C1 segment of cervical spinal cord (tissue), 14 donors: ENCODE measurements around the gene PQBP1.
A peak's percentile ranks its signal among the peaks of the same experiment; 100 is the strongest.

ENCODE experiments used
- DNase-seq, 14 donors: peaks; one replicate each; lab custom pipeline; 2025; lab: John Stamatoyannopoulos, UW

PQBP1 gene

DNA sequence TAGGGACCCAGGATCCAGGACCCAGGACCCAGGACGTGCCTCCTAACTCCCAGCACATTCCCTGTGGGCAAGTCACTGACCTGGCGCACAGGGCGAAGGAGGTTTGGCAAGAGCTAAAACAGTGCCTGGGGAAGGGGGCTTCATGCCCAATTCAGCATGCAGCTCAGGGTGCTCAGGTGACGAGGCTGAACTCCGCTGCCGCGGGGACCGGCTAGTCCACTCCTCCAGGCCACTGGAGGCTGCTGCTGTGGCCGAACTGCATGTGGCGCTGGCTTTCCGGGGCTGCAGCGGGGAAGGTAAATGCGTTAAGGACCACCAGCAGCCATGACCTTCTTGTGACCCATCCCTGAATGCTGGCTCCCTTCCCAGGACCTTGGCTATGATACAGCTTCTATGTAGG, 26.0 kb downstream of the PQBP1 start:
- no peak for DNase-seq

DNA sequence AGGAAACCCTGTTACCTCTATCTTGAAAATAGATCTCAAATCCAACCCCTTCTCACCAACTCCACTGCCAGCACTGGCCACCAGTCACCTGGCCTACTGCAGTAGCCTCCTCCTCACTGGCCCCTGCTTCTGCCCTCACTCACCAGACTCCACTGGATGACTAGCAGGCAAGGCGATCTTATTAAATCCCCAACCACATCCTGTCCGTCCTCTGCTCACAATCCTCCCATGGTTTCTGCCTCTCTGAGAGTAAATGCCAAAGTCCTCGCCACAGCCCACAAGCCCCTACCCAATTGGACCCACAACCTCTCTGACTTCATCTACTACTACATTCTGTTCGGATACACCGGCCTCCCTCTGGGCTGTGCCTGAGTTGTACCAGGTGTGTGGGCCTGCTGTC, 26.5 kb downstream of the PQBP1 start:
- no peak for DNase-seq

DNA sequence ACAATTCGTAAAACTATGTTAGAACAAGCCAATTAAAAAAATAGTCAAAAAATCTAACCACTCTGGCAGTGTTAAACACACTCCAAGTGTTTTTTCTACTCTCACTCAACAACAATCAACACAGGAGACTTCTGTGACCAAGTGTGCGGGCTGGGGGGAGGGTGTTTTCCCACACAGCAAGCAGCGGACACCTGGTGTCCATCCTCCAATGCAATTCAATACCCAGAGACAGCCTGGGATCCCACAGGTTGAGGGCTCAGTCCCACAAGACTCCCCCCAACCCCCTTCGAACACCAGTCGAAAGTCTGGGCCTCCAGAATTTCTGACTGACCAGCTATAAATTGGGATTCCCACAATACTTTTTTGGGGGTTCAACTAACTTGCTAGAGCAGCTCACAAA, 29.4 kb downstream of the PQBP1 start:
- DNase-seq, result no peak

DNA sequence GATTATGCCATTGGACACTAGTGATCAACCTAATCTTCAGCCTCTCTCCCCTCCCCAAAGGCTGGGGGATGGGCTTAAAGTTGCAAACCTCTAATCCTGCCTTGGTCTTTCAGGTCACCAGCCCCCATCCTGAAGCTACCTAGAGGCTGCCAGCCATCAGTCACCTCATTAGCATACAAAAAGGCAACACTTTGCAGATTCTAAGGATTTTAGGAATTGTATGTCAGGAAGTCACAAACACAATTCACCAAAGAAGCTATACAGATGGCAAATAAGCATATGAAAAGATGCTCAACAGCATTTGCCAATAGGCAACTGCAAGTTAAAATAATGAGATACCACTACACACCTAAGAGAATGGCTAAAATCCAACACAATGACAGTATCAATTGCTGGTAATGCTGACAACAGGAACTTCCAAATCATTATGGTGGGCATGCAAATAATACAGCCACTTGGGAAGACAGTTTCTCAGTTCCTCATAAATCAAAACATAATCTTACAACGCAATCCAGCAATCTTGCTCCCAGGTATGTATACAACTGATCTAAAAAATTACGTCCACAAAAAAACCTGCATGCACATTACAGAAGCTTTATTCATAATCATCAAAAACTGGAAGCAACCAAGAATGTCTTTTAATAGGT, 30.1 kb downstream of the PQBP1 start:
- no peak for DNase-seq

DNA sequence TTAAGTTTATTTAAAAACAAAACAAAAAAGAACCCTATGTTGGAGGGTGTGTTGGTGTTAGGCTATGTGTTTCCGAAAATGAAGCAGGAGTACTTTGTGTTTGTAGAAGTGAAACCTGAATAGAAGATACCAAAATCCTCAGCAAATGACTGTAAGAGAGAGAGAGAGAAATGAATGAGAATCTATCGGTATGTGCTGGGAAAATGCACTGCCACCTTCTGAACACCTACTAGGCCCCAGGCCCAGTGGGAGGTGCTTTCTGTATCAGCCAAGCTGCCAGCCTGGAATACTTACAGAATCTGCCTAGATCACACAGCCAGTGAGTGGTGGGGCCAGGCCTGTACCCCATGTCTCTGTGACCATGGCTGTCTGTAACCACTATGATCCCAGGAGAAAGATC, 36.0 kb downstream of the PQBP1 start:
- DNase-seq, result no peak

DNA sequence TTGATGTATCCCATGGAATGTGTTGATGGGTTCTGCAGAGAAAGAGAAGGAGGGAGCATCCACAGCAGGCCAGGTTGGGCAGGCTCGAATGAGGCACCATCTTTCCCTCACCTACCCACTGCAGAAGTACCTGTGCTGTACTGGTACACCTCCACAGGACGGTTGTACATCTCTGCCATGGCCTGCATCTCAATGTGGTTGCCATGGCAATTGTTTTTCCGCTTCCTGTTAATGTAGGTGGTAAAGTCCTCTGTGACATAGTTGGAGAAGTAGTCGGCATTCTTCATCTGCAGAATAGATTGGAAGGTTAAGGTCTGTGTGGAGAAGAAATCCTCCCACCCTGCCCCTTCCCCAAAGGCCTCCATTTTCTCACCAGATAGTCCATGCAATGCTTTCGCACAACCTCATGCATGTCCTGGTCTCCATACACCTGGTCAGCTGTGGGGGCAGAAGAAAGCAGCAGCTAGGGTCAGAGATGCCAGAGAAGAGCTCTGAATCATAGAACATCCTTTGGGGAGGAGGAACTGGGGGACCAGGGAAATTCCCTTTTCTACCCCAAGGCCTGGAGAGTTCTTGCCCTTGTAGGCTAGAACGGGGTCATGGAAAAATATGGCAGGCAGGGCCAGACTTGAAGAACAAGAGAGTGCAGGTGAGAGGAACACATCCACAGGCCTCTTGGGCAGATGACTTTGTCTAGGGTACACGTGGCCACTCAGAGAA, 37.0 kb downstream of the PQBP1 start:
- no peak for DNase-seq

DNA sequence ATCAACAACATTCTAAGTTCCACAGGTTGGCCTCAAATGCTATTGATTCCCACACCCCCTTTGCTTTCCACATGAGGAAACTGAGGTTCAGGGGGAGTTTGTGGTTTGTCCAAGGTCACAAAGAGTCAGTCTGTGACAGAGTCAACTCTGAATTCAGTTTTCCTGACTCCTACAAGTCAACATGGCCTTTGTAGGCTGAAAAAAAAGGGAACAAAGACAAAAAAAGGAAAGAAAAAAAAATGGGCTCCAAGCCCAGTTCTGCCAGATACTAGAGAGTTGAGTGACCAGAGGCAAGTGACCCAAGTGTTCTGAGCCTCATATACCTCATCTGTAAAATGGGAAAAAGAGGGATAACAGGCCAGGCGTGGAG, 37.6 kb downstream of the PQBP1 start:
- no peak for DNase-seq

DNA sequence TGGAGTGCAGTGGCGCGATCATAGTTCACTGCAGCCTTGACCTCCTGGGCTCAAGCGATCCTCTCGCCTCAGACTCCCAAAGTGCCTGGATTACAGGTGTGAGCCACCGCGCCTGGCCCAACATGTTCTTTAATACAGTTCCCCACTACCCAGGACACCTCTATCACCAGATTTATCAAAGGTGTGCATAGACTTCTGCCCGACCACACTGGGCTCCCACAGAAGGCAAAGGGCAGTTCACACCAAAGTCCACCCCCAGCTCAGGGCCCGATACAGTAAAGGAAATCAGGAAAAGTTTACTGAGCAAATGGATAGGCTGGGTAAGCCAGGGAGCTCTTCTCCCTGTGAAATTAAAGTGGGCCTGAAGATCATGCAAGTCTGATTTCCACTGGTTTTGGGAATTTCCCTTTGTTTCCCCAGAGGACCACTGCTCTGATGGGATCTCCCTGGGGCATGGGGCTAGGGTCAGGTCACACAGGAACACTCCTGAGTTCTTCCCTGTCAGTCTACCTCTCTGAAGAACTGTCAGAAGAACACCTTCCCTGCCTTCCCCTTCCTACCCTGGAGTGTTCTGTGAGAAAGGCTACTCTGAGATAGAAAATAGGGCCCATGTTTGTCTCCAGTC, 38.8 kb downstream of the PQBP1 start:
- DNase-seq, result no peak

DNA sequence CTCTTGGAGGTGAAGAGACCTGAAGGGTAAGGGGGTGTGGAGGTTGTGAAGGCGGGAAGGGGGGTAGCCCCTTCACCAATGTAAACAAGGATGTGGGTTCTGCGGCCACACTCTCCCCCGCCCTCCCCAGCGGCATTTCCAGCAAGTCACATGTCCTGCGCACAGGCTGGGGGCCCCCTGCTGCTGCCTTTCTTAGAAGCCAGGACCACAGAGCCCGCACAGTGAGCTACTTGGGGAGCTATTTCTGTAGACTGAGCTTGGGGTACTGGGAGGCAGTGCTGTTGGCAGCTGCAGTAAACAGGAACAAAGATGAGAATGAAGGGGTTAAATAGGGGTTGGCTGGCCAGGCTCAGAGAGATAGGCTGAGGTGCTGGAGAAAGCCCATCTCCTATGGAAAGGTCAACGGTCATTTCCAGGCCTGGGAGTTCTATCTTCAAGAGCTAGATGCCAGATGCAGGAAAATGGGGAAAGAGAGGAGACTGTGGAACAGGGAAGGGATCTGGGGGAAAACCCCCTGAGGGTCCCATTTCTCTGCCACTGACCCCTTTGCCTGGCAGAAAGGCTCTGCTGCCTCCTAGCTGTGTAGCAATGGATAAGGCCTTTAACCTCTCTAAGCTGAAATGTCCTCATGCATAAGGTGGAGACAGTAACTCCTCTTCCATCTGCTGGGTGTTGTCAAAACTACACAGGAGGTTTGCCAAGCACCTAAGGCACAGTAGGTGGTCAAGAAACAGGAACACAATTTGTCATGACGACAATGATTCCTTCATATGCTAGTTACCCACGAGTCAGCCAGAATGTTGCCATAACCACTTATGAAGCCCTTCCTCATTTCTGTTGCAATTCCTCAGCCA, 39.6 kb downstream of the PQBP1 start:
- peak in 7 of 14 donors; percentile 3 to 46 (median 11) for DNase-seq

DNA sequence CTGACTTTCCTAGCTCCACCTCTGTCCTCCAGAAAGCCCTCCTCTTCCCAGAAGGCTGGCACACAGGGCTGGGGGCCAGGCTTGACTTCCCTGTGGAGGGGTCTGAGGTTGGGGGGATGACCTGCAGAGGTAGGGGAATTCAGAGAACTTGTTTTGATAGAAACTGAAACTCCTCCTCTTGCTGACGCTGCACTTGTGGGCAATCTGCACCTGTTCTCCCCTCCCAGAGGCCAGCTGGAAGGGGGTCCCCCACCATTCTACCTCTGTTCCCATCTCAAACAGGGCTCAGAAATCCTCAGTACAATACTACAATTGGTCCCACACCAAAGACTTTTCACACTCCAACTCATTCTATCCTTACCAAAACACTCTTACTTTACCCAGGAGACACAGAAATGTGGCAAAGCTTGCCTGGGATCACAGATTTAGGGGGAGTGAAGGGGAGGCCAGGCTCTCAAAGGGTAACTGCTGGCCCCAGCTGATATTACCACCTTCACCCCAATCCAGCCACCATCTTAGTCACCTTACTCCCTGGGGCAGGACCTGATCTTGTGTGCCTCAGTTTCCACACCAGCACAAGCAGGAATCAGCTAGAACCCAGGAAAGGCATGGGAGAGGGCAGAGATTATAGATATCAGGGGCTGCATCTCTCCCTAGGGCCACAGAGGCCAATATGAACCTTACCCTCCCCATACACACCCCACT, 41.1 kb downstream of the PQBP1 start:
- no peak for DNase-seq

DNA sequence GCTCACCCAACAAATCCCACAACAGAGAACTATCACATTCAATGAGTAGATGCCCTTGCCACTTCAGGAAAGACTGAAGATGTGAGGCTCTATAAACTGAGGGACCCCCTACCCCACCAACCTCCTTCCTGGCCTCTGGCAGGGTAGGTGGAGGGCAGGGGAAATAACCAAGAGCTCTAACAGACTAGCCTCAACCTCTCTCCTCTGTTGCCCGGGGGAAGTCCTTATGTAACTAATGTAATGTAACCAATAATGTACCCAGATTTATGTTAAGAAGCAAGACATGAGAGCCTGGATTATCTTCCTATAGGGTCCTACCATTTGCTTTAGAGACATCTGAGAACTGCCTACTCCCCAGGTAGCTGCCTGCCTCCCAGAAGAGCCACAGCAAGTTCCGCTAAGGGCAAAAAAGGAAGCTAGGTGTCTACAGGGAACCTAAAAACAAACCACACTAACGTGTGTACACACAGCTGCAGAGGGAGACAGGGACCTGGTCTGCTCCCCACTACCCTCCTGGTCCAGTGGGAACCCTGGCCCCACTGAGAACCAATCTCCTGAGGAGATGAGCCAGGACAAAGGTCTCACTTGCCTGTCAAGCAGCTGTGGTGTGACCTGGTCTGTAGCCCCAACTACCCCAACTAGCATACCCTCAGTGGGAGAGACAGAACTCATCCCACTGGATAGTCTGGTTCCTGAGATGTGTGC, 41.9 kb downstream of the PQBP1 start:
- no peak for DNase-seq

DNA sequence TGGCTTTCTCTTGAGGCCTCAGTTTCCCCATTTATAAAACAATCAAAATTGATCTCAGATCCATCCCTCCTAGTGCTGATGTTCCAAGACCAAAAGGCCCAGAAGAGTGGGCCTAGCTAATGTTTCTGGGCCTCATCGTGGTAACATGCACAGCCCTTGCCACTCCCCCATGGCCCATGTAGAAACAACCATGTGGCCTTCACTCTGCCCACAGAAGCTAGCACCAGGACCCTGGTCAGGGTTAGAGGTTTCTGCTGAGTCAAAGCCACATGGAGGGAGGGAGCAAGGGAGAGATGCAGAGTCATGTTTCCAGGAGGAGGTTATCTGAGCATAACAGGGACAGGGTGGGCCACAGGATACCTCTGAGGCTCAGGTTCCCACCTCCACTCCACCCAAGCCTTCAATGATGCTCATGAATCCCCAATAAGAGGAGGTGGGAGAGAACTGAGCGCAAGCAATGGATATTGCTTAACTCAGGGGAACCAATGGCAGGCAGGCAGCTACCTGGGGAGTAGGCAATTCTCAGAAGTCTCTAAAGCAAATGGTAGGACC, 42.8 kb downstream of the PQBP1 start:
- no peak for DNase-seq

DNA sequence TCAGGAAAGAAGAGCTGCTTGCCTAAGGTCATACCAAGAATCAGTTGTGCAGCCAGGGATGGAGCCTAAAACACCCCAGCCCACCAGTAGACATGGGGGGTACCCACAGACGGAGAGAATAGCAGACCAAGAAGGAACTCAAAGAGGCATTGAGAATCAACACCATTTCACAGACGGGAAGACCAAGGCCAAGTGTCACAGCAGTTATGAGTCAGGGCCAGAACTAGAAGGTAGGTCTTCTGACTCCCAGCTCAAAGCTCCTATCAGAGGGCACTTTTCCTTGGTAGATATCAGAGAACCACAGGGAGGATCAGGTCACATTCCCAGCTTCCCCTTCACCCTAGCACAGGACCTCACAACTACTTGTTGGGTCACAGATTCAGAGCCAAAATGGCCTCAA, 45.2 kb downstream of the PQBP1 start:
- no peak for DNase-seq

DNA sequence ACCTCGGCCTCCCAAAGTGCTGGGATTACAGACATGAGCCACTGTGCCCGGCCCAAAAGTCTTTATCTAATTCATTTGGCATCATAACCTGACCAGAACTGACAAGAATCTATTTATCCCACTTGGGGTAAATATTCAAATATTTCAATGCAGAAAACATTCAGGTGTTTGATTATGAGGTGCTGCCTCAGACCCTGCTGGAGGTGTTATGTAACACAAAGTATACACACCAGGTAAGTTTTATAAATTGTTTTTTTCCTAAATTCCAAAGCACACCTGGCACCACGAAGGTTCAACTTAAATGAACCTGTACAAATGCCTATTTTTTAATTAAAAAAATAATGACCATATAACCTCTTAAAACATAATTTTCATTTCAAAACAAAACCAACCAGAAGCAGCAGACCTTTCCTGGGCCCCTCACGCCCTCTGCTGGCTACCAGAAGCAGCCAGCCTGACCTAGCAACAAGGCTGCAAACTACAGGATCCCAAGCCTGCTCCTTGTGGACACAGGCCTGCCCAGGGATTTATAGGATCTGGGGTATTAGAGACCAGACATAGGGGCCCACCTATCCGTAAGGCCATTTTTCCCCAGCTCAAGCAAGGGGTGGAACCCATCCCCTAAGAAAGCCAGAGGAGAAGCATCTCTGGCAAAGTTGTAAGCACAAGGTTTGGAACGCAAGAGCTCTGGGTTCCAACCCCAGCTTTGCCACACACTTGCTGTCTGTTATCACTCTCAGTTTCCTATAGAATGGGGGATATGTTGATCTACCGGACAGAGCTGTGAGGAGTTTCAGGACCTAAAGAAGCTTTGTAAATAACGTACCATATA, 48.0 kb downstream of the PQBP1 start:
- peak in 5 of 14 donors; percentile 2 to 34 (median 5) for DNase-seq

DNA sequence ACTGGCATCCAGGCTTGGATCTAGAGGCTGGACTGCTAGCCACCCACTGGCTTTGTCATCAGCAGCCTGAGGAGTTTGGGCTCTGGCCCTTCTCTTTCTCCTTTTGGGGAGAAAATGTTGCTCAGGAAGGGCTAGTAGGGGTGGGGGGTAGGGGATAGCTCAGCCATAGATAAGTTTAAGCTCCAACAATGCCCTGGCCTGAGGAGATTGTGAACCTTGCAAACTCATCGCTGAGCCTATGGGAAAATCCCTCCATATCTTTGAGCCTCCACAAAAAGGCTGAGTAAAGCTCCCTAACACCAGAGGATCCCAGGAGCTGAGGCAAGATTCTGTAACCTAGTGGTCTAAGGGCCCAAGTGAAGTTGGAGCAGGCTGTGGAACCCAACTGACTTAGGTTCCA, 50.9 kb downstream of the PQBP1 start:
- no peak for DNase-seq
